Measurements from ENCODE around the gene PCBD2.

DNA sequence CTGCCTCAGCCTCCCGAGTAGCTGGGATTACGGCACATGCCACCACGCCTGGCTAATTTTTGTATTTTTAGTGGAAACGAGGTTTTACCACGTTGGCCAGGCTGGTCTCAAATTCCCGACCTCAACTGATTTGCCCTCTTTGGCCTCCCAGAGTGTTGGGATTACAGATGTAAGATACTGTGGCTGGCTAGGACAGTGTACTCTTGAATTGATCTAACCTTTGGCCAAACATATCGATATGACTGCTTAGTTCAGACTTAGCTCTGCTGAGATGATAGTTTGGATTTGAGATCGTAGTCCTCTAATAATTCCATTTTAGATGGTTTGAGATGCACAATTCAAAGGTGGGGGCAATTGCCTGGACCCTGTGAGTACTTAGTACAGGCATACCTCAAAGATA is 15.6 kb upstream of the PCBD2 start:
- TF ChIP-seq CTCF (IDR thresholded peaks at IDR 0.05; ENCODE audit: low read depth, low read length, missing input control) (no peak), MAX (IDR thresholded peaks at IDR 0.05) (no peak), JUND (IDR thresholded peaks at IDR 0.05) (no peak), RAD21 (IDR thresholded peaks at IDR 0.05) (no peak), YY1 (IDR thresholded peaks at IDR 0.05) (no peak), SP1 (IDR thresholded peaks at IDR 0.05) (no peak), FOXA2 (IDR thresholded peaks at IDR 0.05) (no peak), FOXA1 (IDR thresholded peaks at IDR 0.05) (no peak), GABPA (IDR thresholded peaks at IDR 0.05 in 1 of 2, conservative IDR thresholded peaks at IDR 0.05 in 1 of 2) (no peak), EGR1 (IDR thresholded peaks at IDR 0.05; ENCODE audit: low read depth in 2 of 2) (no peak), TAF1 (conservative IDR thresholded peaks at IDR 0.05) (no peak)
- TF ChIP-seq, protein P1, sequence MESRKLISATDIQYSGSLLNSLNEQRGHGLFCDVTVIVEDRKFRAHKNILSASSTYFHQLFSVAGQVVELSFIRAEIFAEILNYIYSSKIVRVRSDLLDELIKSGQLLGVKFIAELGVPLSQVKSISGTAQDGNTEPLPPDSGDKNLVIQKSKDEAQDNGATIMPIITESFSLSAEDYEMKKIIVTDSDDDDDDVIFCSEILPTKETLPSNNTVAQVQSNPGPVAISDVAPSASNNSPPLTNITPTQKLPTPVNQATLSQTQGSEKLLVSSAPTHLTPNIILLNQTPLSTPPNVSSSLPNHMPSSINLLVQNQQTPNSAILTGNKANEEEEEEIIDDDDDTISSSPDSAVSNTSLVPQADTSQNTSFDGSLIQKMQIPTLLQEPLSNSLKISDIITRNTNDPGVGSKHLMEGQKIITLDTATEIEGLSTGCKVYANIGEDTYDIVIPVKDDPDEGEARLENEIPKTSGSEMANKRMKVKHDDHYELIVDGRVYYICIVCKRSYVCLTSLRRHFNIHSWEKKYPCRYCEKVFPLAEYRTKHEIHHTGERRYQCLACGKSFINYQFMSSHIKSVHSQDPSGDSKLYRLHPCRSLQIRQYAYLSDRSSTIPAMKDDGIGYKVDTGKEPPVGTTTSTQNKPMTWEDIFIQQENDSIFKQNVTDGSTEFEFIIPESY (IDR thresholded peaks at IDR 0.05), result no peak
- TF ChIP-seq, protein P2, sequence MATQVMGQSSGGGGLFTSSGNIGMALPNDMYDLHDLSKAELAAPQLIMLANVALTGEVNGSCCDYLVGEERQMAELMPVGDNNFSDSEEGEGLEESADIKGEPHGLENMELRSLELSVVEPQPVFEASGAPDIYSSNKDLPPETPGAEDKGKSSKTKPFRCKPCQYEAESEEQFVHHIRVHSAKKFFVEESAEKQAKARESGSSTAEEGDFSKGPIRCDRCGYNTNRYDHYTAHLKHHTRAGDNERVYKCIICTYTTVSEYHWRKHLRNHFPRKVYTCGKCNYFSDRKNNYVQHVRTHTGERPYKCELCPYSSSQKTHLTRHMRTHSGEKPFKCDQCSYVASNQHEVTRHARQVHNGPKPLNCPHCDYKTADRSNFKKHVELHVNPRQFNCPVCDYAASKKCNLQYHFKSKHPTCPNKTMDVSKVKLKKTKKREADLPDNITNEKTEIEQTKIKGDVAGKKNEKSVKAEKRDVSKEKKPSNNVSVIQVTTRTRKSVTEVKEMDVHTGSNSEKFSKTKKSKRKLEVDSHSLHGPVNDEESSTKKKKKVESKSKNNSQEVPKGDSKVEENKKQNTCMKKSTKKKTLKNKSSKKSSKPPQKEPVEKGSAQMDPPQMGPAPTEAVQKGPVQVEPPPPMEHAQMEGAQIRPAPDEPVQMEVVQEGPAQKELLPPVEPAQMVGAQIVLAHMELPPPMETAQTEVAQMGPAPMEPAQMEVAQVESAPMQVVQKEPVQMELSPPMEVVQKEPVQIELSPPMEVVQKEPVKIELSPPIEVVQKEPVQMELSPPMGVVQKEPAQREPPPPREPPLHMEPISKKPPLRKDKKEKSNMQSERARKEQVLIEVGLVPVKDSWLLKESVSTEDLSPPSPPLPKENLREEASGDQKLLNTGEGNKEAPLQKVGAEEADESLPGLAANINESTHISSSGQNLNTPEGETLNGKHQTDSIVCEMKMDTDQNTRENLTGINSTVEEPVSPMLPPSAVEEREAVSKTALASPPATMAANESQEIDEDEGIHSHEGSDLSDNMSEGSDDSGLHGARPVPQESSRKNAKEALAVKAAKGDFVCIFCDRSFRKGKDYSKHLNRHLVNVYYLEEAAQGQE (IDR thresholded peaks at IDR 0.05), result no peak

Data from liver (tissue), 3 donors.